Endodermal cell (in vitro differentiated cells): ENCODE data around the gene TMEM145. TPM values are rescaled to one million over a fixed set of nuclear protein-coding genes. Genes with fewer than 3 reads are reported as not detected.

Experiments used
- DNase-seq: peaks from one replicate; pipeline ENCODE4 v3.0.0-alpha.2; 2017
- H3K27ac ChIP-seq: 2 replicates; pipeline ENCODE4 v1.5.1; 2013; ENCODE audit warnings: mild to moderate bottlenecking, low read depth, low read length, moderate library complexity
- H3K27me3 ChIP-seq: 2 replicates; pipeline ENCODE4 v1.6.1; 2013; ENCODE audit warnings: mild to moderate bottlenecking, low read length, moderate library complexity; ENCODE audit not compliant: insufficient read depth, control insufficient read depth, poor library complexity, severe bottlenecking
- H3K36me3 ChIP-seq: 2 replicates; pipeline ENCODE4 v1.7.0; 2013; ENCODE audit warnings: mild to moderate bottlenecking, low read length, moderate library complexity; ENCODE audit not compliant: control insufficient read depth, insufficient read depth
- H3K4me1 ChIP-seq: one replicate; pipeline ENCODE4 v1.7.0; 2013; ENCODE audit warnings: low read length; ENCODE audit not compliant: control insufficient read depth, insufficient read depth
- H3K4me3 ChIP-seq: 2 replicates; pipeline ENCODE4 v1.5.1; 2013; ENCODE audit warnings: mild to moderate bottlenecking, low read length, moderate library complexity
- H3K9ac ChIP-seq: 2 replicates; pipeline ENCODE4 v1.6.1; 2013; ENCODE audit warnings: mild to moderate bottlenecking, low read length, moderate library complexity; ENCODE audit not compliant: poor library complexity, severe bottlenecking; ENCODE audit errors: extremely low read depth
- H3K9me3 ChIP-seq: 2 replicates; pipeline ENCODE4 v1.6.1; 2013; ENCODE audit warnings: mild to moderate bottlenecking, low read length, moderate library complexity; ENCODE audit not compliant: control insufficient read depth
- H3K27ac Mint-ChIP-seq: 2 replicates; pipeline ENCODE4 v1.8.0; 2020; ENCODE audit warnings: mixed read lengths
- H3K27me3 Mint-ChIP-seq: 2 replicates; pipeline ENCODE4 v1.8.0; 2021; ENCODE audit warnings: mild to moderate bottlenecking, mixed read lengths; ENCODE audit not compliant: insufficient read depth
- H3K36me3 Mint-ChIP-seq: 2 replicates; pipeline ENCODE4 v1.8.0; 2020; ENCODE audit warnings: low read depth, mixed read lengths
- H3K4me1 Mint-ChIP-seq: 2 replicates; pipeline ENCODE4 v1.8.0; 2020; ENCODE audit warnings: mixed read lengths
- H3K4me3 Mint-ChIP-seq: 2 replicates; pipeline ENCODE4 v1.8.0; 2020; ENCODE audit warnings: mild to moderate bottlenecking, moderate library complexity, mixed read lengths
- H3K9me3 Mint-ChIP-seq: 2 replicates; pipeline ENCODE4 v1.8.0; 2020; ENCODE audit warnings: mild to moderate bottlenecking, mixed read lengths
- CTCF ChIP-seq: fragments of 200-600 bp; sonication (generic); conservative IDR thresholded peaks from 2 replicates; pipeline ENCODE4 v1.5.0; 2021; ENCODE audit warnings: antibody characterized with exemption, mild to moderate bottlenecking
- WGBS, 2 experiments: methylation state at CpG; one replicate each; pipeline versions ENCODE4 v1.1.5 to v1.1.7; 2013; ENCODE audit warnings: missing lambda C conversion rate in 2 of 2, mixed read lengths in 1 of 2; ENCODE audit not compliant: insufficient coverage in 1 of 2, insufficient read length in 1 of 2; 5-methylcytosine and 5-hydroxymethylcytosine counted together
- total RNA-seq, 2 donors: library from RNA; stranded (reverse); fragmentation: NEBNext Ultra II Directional in 1 of 2; extraction: Animal tissue kit (Norgen Biotek cat#: 25700) in 1 of 2; gene quantifications; 2 replicates in 1 of 2; 3 replicates in 1 of 2; pipeline ENCODE4 v1.2.1, GENCODE V29; 2021

TMEM145 gene
- total RNA-seq, 2 donors from 2014 or later = 0.38 to 0.42 TPM

DNA sequence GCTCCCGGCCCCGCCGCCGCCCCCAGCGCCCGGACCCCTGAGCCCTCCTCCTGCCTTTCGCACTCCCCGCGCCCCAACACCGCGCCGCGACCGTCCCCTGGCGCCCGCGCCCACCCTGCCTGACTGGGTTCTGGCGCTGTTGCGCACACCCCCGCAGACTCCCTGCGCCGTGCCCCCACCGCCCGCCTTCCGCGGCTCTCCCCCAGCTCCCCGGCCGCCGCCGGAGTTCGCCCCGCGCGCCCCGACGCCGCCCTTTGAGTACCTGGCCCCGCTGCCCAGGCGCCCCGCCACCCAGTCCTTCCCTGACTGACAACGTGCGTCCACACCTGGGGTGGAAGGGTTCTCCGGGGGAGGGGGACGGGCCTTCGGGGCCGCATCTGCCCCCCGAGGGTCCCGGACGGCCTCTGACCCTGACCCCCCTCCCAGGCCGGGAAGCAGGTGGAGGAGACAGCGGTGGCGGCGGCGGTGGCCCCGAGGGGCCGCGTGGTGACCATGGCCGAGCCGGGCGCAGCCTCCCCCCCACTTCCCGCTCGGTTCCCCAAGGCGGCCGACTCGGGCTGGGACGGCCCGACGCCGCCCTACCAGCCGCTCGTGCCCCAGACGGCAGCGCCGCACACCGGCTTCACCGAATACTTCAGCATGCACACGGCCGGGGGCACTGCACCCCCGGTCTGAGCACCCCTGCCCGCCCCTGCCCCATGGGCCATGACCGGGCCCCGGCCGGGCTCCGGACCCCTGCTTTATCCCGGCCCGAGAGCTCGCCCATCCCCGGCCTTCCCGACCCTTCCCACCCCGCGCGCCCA is 10.9 kb downstream of the TMEM145 start:
- peak; percentile 73 for DNase-seq
- WGBS, 2 experiments = 6 to 9% methylated on average over 16 to 92 of the region's 92 CpGs
- H3K36me3 ChIP-seq = no peaks in the 10 kb centered on the region
- Mint-ChIP-seq H3K27me3 (peaks cover 55% of the 10 kb centered on the region), H3K9me3 (no peaks in the 10 kb centered on the region), H3K36me3 (no peaks in the 10 kb centered on the region), H3K4me1 (peaks cover 3% of the 10 kb centered on the region), H3K27ac (no peak overlapping the region), H3K4me3 (peak overlapping the region; percentile 79)
- H3K9ac ChIP-seq = no peak overlapping the region
- no peaks in the 10 kb centered on the region for H3K4me1 ChIP-seq
- no peaks in the 10 kb centered on the region for H3K9me3 ChIP-seq
- no peak overlapping the region for H3K4me3 ChIP-seq
- no peak for TF ChIP-seq CTCF
- no peak overlapping the region for H3K27ac ChIP-seq
- H3K27me3 ChIP-seq = peaks cover 49% of the 10 kb centered on the region

DNA sequence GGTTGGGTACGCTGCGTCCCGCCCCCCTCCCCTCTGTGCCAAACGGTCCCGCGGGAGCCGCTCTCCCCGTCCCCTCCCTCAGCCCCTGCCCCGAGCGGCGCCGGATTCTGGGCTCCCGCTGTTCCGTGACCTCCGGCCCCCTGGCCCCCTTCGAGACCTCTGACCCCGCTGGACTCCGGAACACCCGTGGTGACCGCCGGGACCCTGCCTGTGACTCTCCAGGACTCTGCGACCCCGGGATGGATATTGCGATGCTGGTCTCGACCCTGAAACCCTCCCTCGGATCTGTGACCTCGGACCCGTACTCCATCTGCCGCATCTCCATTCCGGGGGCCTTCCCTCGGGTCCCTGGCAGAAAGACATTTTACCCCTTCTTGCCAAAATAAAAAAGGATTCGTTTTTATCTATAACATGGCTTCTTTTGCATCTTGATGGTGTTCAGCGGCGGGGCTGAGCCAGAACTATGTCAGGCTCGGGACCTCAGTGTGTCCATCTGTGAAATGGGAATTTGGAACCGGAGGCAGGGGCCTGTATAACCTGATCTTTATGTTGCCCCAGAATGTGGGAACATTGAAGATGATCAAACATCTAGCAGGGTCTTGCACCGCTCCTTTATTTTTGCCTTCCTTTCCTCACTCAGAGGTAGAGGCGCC is 11.7 kb downstream of the TMEM145 start:
- H3K4me1 Mint-ChIP-seq = peaks cover 3% of the 10 kb centered on the region
- no peaks in the 10 kb centered on the region for H3K36me3 Mint-ChIP-seq
- Histone ChIP-seq H3K27ac (no peak overlapping the region), H3K9ac (no peak overlapping the region), H3K4me3 (peak overlapping the region; percentile 80), H3K27me3 (peaks cover 49% of the 10 kb centered on the region), H3K9me3 (no peaks in the 10 kb centered on the region), H3K4me1 (no peaks in the 10 kb centered on the region), H3K36me3 (no peaks in the 10 kb centered on the region)
- TF ChIP-seq CTCF = peak; percentile 90
- DNase-seq = peak; percentile 73
- peaks cover 54% of the 10 kb centered on the region for H3K27me3 Mint-ChIP-seq
- no peaks in the 10 kb centered on the region for H3K9me3 Mint-ChIP-seq
- peak overlapping the region; percentile 70 for H3K27ac Mint-ChIP-seq
- peak overlapping the region; percentile 79 for H3K4me3 Mint-ChIP-seq
- 6 to 9% methylated on average over 21 to 36 of the region's 38 CpGs for WGBS, 2 experiments

DNA sequence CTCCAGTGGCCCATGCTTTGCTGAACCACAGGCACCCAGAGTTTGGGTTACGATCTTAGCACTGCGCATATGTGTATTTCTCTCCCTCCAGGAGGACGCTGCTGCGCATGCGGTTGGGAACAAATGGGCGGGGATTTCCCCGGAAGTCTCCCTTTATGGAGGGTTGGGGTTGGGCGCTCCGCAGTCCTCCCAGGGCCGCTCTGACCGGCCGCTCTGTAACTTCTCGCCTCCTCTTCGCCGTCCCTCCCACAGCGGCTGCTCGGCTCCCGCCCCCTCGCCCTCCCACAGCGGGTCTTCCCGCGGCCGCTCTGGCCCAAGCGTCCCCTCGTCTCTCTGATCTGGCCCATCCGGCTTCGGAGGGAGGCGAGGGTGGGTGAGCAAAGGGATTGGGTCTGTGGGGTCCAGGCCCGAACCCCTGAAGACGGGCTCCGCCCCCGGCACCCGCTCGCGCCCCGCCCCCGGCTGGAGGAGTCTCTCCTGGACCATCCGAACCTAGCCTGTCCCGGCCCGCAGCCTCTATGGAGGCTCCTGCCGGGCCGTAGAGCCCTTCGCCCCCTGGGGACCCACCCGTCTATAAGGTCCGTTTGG is 12.3 kb downstream of the TMEM145 start, which contains the start of gene MEGF8:
MEGF8 (plus strand) TSS at position 328 of the 588 bp plus-strand sequence. CDS start 609 bp downstream, outside the sequence.
- Mint-ChIP-seq H3K36me3 (no peaks in the 10 kb centered on the region), H3K27me3 (peaks cover 48% of the 10 kb centered on the region), H3K4me3 (peak within 1 kb of the TSS; percentile 79), H3K27ac (peak within 1 kb of the TSS; percentile 70), H3K4me1 (peaks cover 3% of the 10 kb centered on the region), H3K9me3 (no peaks in the 10 kb centered on the region)
- H3K4me1 ChIP-seq = no peaks in the 10 kb centered on the region
- no peak within 1 kb of the TSS for H3K27ac ChIP-seq
- WGBS, 2 experiments = 0% methylated on average over 6 to 45 of the region's 45 CpGs
- H3K9ac ChIP-seq = peak within 1 kb of the TSS; percentile 66
- no peaks in the 10 kb centered on the region for H3K9me3 ChIP-seq
- DNase-seq = peak; percentile 99
- no peak for TF ChIP-seq CTCF
- H3K27me3 ChIP-seq = peaks cover 44% of the 10 kb centered on the region
- H3K4me3 ChIP-seq = peak within 1 kb of the TSS; percentile 96
- H3K36me3 ChIP-seq = no peaks in the 10 kb centered on the region
